GM12878 (cell line): Measurements from ENCODE around the gene CSRP1. TPM values are rescaled to one million over a fixed set of nuclear protein-coding genes. Genes with fewer than 3 reads are reported as not detected.
A peak's percentile ranks its signal among the peaks of the same experiment; 100 is the strongest.

Experiments used
- ATAC-seq: fragments of 200-7000 bp; cut with Tn5 transposase; 3 replicates; pipeline ENCODE4 v1.9.1; 2020; ENCODE audit warnings: mild to moderate bottlenecking, moderate library complexity
- BruUV-seq: library from RNA; stranded (reverse); fragments of 400-500 nt; replicated peaks from 2 replicates; lab custom pipeline; 2021; lab: Mats Ljungman, UMichigan
- CTCF ChIA-PET: fragments of 300-600 bp; sonication (Branson Sonifier 250); formaldehyde crosslinking; extraction: SDS; loops from one replicate; lab custom pipeline; 2021; ENCODE audit warnings: inconsistent platforms; lab: Yijun Ruan, JAX
- POLR2A ChIA-PET: fragments of 350-600 bp; formaldehyde crosslinking; extraction: SDS; loops from one replicate; lab custom pipeline; 2021; ENCODE audit warnings: inconsistent platforms; lab: Charles Lee
- RAD21 ChIA-PET: fragments of 300-600 bp; sonication (Branson Sonifier 250); formaldehyde crosslinking; loops from one replicate; lab custom pipeline; 2023; ENCODE audit warnings: antibody characterized with exemption; ENCODE audit not compliant: unreplicated experiment; lab: Charles Lee
- SMC1A ChIA-PET: fragments of 300-600 bp; sonication (Branson Sonifier 250); formaldehyde crosslinking; loops from one replicate; lab custom pipeline; 2023; ENCODE audit not compliant: unreplicated experiment, uncharacterized antibody; lab: Charles Lee
- DNase-seq: peaks from one replicate; pipeline ENCODE4 v3.0.0-alpha.2; 2011; ENCODE audit warnings: low read depth, low spot score
- FAIRE-seq: peaks from 3 replicates; lab custom pipeline; 2011; peaks lifted over from hg19 to GRCh38; lab: Jason Lieb, UNC
- H2AFZ ChIP-seq: 2 replicates; pipeline ENCODE4 v1.6.0; 2011; ENCODE audit warnings: low read depth, low read length, control low read depth; ENCODE audit not compliant: control insufficient read depth
- H3K27ac ChIP-seq: 2 replicates; pipeline ENCODE4 v1.5.1; 2011; ENCODE audit warnings: control low read depth; ENCODE audit not compliant: control insufficient read depth, insufficient read depth
- H3K27me3 ChIP-seq, 2 experiments: replicated peaks in 1 of 2; 2 replicates each; pipeline versions ENCODE4 v1.6.0 to v1.6.1; 2011; ENCODE audit warnings: low read length in 1 of 2; ENCODE audit not compliant: control insufficient read depth in 2 of 2, insufficient read depth in 2 of 2
- H3K36me3 ChIP-seq, 2 experiments: 2 replicates each; pipeline ENCODE4 v1.5.1; 2011; ENCODE audit warnings: low read length in 1 of 2; ENCODE audit not compliant: control insufficient read depth in 2 of 2, insufficient read depth in 2 of 2
- H3K4me1 ChIP-seq: 2 replicates; pipeline ENCODE4 v1.6.1; 2011; ENCODE audit warnings: mild to moderate bottlenecking, low read length, moderate library complexity, mixed read lengths; ENCODE audit not compliant: control insufficient read depth, insufficient read depth
- H3K4me2 ChIP-seq: 2 replicates; pipeline ENCODE4 v1.6.0; 2011; ENCODE audit warnings: control low read depth; ENCODE audit not compliant: control insufficient read depth, insufficient read depth
- H3K4me3 ChIP-seq: fragments of 200-600 bp; sonication (generic); 2 replicates; pipeline ENCODE4 v1.5.1; 2016
- H3K79me2 ChIP-seq: 2 replicates; pipeline ENCODE4 v1.6.0; 2011; ENCODE audit warnings: low read length; ENCODE audit not compliant: control insufficient read depth, insufficient read depth
- H3K9ac ChIP-seq: 2 replicates; pipeline ENCODE4 v1.8.0; 2011; ENCODE audit warnings: low read length, control low read depth, mixed read lengths; ENCODE audit not compliant: control insufficient read depth, insufficient read depth
- H3K9me3 ChIP-seq: replicated peaks from 3 replicates; pipeline ENCODE4 v1.5.1; 2011; ENCODE audit warnings: mild to moderate bottlenecking, low read length; ENCODE audit not compliant: control insufficient read depth, insufficient read depth
- H4K20me1 ChIP-seq: 2 replicates; pipeline ENCODE4 v1.6.0; 2011; ENCODE audit not compliant: control insufficient read depth, insufficient read depth
- DPF2 ChIP-seq: fragments of 450-650 bp; IDR thresholded peaks from 2 replicates; pipeline ENCODE4 v1.6.1; 2017; ENCODE audit warnings: mild to moderate bottlenecking
- KLF5 ChIP-seq: fragments of 450-650 bp; IDR thresholded peaks from 2 replicates; pipeline ENCODE4 v1.6.1; 2014; ENCODE audit warnings: mild to moderate bottlenecking; ENCODE audit not compliant: partially characterized antibody
- TCF12 ChIP-seq: IDR thresholded peaks from 2 replicates; pipeline ENCODE4 v1.6.1; 2011; ENCODE audit warnings: low read depth, mild to moderate bottlenecking, low read length
- ZNF24 ChIP-seq: fragments of 450-650 bp; IDR thresholded peaks from 2 replicates; pipeline ENCODE4 v1.6.1; 2017; ENCODE audit warnings: antibody characterized with exemption, mild to moderate bottlenecking
- WGBS: methylation state at CpG from one replicate; pipeline ENCODE4 v1.1.6; 2016; ENCODE audit warnings: low lambda C conversion rate; ENCODE audit not compliant: insufficient replicate concordance, insufficient coverage; ENCODE audit errors: missing lambda C conversion rate; 5-methylcytosine and 5-hydroxymethylcytosine counted together
- in situ Hi-C: fragments of 300-500 bp; cut with MboI; formaldehyde crosslinking; loops from 9 replicates; pipeline ENCODE4 v1.14.3; 2018; ENCODE audit warnings: mixed read lengths
- intact Hi-C: fragments of 100-400 bp; cut with micrococcal nuclease; formaldehyde crosslinking; loops from one replicate; pipeline ENCODE4 v1.14.2; 2022; ENCODE audit not compliant: unreplicated experiment
- polyA plus RNA-seq, 11 experiments: library from polyadenylated mRNA; depleted of rRNA in 4 of 11; unstranded in 6 of 11; stranded (reverse) in 5 of 11; fragments of >200 nt; fragmentation: Nextera tagmentation in 4 of 11; fragmentation: Illumina TruSeq in 1 of 11; extraction: Ambion mirVana in 4 of 11; extraction: Trizol in 1 of 11; gene quantifications; 1 replicate in 1 of 11; 2 replicates in 10 of 11; pipeline versions ENCODE4 v1.2.1 to v1.2.3, GENCODE V29; 2011 to 2016; ENCODE audit warnings: inconsistent platforms in 2 of 11, missing spikeins in 2 of 11, low read depth in 1 of 11
- total RNA-seq, 4 experiments: library from RNA; depleted of rRNA in 3 of 4; stranded (reverse); fragments of >200 nt in 3 of 4; fragmentation: Illumina TruSeq in 1 of 4; extraction: Trizol in 1 of 4; gene quantifications; 2 replicates each; pipeline versions ENCODE4 v1.2.1 to v1.2.3, GENCODE V29; 2013 to 2021
- TF ChIP-seq, protein P1 (sequence below): fragments of 450-650 bp; IDR thresholded peaks from 2 replicates; pipeline ENCODE4 v1.6.1; 2016; ENCODE audit warnings: mild to moderate bottlenecking, moderate library complexity, borderline replicate concordance

CSRP1 gene
- total and polyA plus RNA-seq, 10 of the 15 experiments (the other 5 are each of a cell fraction or from before 2014, with no cell fraction given), result 23.4 to 99.2 (median 80.7) TPM

DNA sequence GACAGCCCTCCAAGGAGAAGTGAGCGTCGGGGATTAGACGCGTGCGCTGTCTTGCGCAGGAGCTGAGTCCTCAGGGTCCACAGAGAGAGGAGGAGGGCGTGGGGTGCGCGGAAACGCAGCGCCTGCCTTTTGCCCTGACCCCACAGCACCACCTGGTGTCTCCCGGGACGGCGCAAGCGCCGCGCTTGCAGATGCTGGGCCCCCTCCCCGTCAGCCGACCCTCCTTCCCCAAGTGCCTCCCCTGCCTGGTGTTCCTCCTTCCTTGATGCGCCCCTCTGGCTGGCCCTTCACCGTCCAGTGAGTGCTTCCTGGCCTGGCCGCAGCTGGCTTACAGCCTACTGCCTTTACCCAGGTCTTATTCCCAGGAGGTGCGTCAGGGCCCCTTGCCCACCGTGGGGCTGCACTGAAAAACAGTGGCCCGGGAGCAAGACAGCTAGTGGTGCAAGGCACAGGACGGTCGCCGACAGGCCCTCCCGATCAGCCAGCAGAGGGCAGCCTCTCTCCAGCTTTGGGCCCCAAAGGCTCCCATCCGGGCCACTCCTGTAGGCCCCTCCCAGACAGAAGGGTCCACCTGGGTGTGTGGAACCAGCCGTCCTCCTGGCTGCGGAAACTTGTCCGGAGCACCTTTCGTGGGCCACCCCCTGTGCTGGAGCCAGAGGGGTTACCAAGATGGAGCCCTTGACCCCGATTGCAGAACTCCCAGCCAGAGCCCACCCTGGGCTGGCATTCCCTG is 25.0 kb downstream of the CSRP1 start (continued):
- no peak for TF ChIP-seq DPF2
- no peak for TF ChIP-seq KLF5
- no peak for TF ChIP-seq TCF12

DNA sequence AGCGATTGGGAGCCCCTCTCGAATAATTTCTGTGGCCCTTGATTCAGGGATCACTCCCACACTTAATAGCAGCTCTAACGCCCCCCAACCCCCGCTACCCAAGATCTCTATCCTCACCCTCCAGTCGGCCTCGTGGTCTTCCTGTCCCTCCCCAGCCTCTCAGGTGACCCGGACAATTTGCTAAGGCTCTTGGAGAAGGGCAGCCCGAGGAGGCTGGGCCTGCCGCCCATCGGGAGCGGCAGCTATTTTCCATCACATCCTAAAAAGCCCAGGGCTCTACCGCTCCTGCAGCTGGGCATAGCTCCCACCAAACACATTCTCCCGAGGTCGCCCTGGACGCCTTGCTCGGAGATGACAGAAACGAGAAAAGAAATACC is 25.9 kb downstream of the CSRP1 start:
- POLR2A ChIA-PET, result interaction anchor here (0.9 to 5.2 kb wide), 8 partner anchors 13 to 75 kb away, joined by 4 to 68 read pairs (median 10); partner anchors contain the start of genes CSRP1 and PHLDA3
- RAD21 ChIA-PET, result interaction anchor here (0.7 to 14.2 kb wide), 19 partner anchors 9 to 229 kb away, joined by 3 to 505 read pairs (median 6); partner anchors contain the start of genes CSRP1 and PHLDA3
- FAIRE-seq, result no peak
- Histone ChIP-seq H3K9me3 (no peaks in the 10 kb centered on the region), H3K27ac (no peak overlapping the region), H3K4me1 (peaks cover 51% of the 10 kb centered on the region), H3K36me3 (peaks cover 0 to 9% of the 10 kb centered on the region in 2 experiments; a peak in 3 of 4 replicates), H4K20me1 (no peaks in the 10 kb centered on the region), H3K9ac (peak overlapping the region; percentile 18; the same call in 1 of the 2 replicates), H3K27me3 (no peaks in the 10 kb centered on the region), H3K79me2 (no peaks in the 10 kb centered on the region), H3K4me2 (peak overlapping the region; percentile 78), H3K4me3 (peak overlapping the region; percentile 57; the same call in 1 of the 2 replicates), H2AFZ (peak overlapping the region; percentile 55)
- SMC1A ChIA-PET, result interaction anchor here (0.9 to 17.2 kb wide), 19 partner anchors 9 to 96 kb away, joined by 3 to 514 read pairs (median 6); partner anchors contain the start of genes CSRP1 and PHLDA3
- BruUV-seq, result no TSS peak
- intact Hi-C loops, result no loop called here
- no peak for DNase-seq
- CTCF ChIA-PET, result interaction anchor here (0.5 to 17.1 kb wide), 36 partner anchors 9 to 679 kb away, joined by 3 to 814 read pairs (median 12); partner anchors contain the start of genes CSRP1, PHLDA3, PTPN7 and TNNI1
- no peak for TF ChIP-seq ZNF24
- TF ChIP-seq, protein P1, sequence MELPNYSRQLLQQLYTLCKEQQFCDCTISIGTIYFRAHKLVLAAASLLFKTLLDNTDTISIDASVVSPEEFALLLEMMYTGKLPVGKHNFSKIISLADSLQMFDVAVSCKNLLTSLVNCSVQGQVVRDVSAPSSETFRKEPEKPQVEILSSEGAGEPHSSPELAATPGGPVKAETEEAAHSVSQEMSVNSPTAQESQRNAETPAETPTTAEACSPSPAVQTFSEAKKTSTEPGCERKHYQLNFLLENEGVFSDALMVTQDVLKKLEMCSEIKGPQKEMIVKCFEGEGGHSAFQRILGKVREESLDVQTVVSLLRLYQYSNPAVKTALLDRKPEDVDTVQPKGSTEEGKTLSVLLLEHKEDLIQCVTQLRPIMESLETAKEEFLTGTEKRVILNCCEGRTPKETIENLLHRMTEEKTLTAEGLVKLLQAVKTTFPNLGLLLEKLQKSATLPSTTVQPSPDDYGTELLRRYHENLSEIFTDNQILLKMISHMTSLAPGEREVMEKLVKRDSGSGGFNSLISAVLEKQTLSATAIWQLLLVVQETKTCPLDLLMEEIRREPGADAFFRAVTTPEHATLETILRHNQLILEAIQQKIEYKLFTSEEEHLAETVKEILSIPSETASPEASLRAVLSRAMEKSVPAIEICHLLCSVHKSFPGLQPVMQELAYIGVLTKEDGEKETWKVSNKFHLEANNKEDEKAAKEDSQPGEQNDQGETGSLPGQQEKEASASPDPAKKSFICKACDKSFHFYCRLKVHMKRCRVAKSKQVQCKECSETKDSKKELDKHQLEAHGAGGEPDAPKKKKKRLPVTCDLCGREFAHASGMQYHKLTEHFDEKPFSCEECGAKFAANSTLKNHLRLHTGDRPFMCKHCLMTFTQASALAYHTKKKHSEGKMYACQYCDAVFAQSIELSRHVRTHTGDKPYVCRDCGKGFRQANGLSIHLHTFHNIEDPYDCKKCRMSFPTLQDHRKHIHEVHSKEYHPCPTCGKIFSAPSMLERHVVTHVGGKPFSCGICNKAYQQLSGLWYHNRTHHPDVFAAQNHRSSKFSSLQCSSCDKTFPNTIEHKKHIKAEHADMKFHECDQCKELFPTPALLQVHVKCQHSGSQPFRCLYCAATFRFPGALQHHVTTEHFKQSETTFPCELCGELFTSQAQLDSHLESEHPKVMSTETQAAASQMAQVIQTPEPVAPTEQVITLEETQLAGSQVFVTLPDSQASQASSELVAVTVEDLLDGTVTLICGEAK, result 0 out of 2 replicates have a peak, but pooled peaks have one; percentile 34
- 2% methylated on average over 17 of the region's 17 CpGs for WGBS
- in situ Hi-C loops, result no loop called here
- no peak for ATAC-seq
